ENCODE data around the gene KRT7.
"Not testable (repeated sequence)": the region's sequence is repeated elsewhere in the genome, so short reads cannot be mapped to it uniquely, and the experiment has no call there.

KRT7 gene

DNA sequence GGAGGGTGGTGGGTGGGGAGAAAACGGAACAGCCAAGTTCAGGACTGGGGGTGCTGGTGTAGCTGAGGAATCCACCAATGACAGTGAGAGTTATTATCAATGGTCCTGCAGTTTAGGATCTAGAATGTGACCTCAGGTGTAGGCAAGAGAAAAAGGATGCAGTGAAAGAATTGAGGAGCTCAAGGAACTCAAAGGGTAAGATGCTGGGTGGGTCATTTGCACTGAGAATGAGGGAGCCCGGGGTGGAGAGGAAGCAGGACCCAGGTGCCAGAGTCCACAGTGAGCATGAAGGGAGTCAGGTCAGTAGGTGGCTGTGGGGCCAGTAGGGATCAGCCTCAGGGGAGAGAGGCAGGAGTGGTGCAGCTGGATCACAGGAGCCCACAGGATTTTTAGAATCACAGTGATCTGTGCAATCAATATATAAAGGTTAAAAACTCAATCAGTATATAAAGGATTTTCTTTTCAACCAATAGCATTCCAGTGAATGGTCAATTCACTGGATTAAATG, 3.2 kb upstream of the KRT7 start:
- no peak for DNase-seq (ENCODE audit: low spot score)

GRCh38 chr12:52230364-52231281, 2.4 kb upstream of the KRT7 start:
- DNase-seq (ENCODE audit: low spot score) = no peak

GRCh38 chr12:52231305-52232202, 1.5 kb upstream of the KRT7 start:
- no peak for DNase-seq (ENCODE audit: low spot score)

DNA sequence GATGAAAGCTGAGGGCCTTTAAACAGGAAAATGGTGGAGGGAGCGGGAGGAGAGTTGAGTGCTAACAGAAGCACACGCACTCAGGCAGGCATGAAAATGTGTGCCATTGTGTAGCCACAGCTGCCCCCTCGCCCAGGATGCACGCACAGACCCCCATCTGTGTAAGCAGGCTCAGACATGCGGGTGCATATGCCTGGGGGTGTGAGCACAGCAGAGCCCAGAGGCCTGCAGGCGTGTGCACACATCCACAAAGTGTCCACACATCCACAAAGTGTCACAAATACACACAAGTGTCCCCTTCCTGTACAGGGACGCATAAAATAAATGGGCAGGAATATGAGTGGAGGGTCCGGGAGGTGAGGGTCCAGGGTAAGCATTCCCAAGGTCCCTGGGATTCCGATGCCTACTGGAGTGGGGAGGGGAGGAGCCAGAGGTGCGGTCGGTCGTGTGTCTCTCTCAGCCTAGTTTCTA, 805 bp upstream of the KRT7 start:
- DNase-seq (ENCODE audit: low spot score) = no peak

GRCh38 chr12:52233462-52234207, 592 bp downstream of the KRT7 start:
- no peak for DNase-seq (ENCODE audit: low spot score)

- no peak for DNase-seq (ENCODE audit: low spot score)
Measured at GRCh38 chr12:52234223-52234810, 1.3 kb downstream of the KRT7 start.

DNA sequence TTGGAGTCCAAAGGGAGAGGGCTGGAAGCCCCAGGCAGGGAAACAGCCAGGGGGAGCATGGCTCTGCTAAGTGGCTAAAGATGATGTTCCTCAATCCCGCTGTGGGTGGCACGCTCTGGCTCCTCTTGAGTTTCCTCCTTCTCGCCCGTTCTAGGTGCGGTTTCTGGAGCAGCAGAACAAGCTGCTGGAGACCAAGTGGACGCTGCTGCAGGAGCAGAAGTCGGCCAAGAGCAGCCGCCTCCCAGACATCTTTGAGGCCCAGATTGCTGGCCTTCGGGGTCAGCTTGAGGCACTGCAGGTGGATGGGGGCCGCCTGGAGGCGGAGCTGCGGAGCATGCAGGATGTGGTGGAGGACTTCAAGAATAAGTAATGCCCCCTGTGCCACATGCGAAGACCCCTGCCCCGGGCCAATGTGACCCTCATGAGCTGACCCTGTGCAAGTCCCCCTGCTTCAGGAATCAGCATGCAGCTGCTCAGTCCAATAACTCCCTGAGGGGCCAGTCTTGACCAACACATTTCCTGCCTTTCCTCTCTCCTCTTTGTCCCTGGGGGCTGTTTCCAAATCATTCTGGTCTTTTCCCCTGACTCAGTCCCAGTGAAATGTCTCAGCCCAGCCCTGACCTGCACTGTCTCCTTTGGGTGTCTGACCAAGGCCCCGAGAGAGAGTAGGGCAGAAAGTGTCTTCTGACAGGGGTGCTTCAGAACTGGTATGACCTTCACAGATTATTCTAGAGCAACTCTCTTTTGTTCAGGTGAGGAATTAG, 2.1 kb downstream of the KRT7 start:
- DNase-seq (ENCODE audit: low spot score) = no peak

- no peak for DNase-seq (ENCODE audit: low spot score)
Measured at GRCh38 chr12:52235822-52236361, 2.8 kb downstream of the KRT7 start.

DNA sequence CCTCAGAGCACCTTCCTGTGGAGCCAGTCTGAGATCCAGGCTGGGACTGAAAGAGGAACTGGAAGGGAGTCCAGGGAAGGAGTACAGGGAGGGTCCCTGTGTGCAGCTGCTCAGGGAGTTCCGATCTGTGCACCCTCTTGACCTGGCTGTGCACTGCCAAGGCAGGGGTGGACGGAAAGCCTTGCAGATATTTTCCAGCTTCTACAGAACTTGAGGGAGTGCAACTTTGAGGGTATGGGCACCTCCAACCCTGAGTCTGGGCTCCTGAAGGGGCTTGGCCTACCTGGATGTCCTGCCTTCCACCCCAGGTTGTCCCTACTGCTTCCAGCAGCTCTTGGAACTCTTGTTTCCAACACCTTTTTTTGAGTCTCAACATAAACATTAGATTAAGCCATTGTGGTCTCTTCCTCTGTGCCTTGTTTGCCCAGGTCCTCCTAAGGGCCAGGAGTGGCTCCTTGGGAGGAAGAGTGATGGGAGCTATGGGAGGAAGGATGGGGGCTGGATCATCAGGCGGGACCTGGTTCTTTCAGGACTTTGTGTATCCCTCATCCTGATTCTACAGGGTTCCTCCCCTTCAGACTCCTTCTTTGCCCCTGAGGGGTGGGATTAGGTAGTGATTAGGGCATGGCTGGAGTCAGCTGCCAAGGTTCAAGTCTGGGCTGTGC, 3.5 kb downstream of the KRT7 start:
- no peak for DNase-seq (ENCODE audit: low spot score)

DNA sequence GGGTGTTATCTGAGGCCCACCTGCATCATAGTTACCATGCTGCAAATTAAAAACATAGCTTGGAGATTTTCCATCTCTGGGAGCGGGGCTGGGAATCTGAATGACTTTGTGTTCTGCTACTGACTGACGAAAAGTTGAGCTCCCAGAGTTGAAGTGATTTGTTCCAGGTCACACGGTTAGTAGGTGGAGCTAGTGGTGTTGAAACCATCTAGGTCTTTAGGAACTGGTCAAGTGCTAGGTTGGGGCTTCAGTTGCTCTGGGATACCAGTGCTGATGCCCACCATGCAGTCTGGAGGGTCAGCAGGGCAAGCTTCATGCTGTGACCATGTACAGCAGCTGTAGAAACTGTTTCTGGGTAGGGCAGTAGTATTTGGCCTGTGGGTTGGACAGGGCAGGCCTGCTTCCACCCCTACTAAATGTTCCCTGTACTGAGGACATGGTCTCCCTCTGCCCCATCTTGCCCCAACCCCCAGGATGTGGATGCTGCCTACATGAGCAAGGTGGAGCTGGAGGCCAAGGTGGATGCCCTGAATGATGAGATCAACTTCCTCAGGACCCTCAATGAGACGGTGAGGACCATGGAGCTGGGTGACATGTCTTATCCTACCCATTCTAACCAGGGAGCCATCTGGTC, 5.3 kb downstream of the KRT7 start:
- DNase-seq (ENCODE audit: low spot score) = no peak

GRCh38 chr12:52238916-52239646, 6.0 kb downstream of the KRT7 start:
- no peak for DNase-seq (ENCODE audit: low spot score)

DNA sequence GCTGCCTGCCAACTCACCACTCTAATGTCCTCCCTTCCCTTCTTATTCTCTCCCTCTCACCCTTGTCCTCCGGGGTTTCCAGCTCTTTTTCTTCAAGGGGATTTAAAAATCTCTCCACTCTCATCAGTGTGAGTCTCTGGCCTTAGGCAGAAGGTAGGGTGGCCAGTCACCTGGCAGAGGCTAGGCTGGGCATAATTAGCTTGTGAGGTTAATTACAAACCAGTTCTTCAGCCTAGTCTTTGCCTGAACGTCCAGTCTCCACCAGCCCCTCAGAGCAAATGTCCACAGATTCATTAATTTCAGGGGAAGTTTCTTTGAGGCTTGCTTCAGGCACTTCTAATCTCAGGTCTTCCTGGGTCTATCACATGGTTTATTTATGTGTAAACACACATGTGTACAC, 6.7 kb downstream of the KRT7 start:
- DNase-seq (ENCODE audit: low spot score) = no peak

DNA sequence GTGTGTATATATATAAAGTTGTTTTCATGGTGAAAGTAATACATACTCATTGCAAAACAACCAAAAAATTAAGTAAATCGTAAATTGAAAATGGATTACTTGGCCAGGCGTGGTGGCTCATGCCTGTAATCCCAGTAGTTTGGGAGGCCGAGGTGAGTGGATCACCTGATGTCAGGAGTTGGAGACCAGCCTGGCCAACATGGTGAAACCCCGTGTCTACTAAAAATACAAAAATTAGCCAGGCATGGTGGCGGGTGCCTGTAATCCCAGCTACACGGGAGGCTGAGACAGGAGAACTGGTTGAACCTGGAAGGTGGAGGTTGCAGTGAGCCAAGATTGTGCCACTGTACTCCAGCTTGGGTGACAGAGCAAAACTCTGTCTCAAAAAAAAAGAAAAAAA, 7.2 kb downstream of the KRT7 start:
- not testable (repeated sequence) for DNase-seq (ENCODE audit: low spot score)

GRCh38 chr12:52241205-52241842, 8.3 kb downstream of the KRT7 start:
- DNase-seq (ENCODE audit: low spot score) = no peak

- no peak for DNase-seq (ENCODE audit: low spot score)
Measured at GRCh38 chr12:52242442-52243258, 9.6 kb downstream of the KRT7 start.

GRCh38 chr12:52243259-52243855, 10.3 kb downstream of the KRT7 start:
- no peak for DNase-seq (ENCODE audit: low spot score)

Measured in hematopoietic multipotent progenitor cell treated with erythropoietin and hydrocortisone succinate and interleukin-3 and kit ligand, for 17 days (in vitro differentiated cells).